GM18508 (cell line): Measurements from ENCODE around the gene SLCO2B1.

Experiments
- ATAC-seq: cut with Tn5 transposase; IDR thresholded peaks from one replicate; pipeline ENCODE4 v1.9.1; 2021; ENCODE audit warnings: moderate number of reproducible peaks; ENCODE audit not compliant: insufficient read depth, unreplicated experiment

The SLCO2B1 gene

GRCh38 chr11:75242722-75243600, 92.1 kb downstream of the SLCO2B1 start:
- no peak for ATAC-seq

DNA sequence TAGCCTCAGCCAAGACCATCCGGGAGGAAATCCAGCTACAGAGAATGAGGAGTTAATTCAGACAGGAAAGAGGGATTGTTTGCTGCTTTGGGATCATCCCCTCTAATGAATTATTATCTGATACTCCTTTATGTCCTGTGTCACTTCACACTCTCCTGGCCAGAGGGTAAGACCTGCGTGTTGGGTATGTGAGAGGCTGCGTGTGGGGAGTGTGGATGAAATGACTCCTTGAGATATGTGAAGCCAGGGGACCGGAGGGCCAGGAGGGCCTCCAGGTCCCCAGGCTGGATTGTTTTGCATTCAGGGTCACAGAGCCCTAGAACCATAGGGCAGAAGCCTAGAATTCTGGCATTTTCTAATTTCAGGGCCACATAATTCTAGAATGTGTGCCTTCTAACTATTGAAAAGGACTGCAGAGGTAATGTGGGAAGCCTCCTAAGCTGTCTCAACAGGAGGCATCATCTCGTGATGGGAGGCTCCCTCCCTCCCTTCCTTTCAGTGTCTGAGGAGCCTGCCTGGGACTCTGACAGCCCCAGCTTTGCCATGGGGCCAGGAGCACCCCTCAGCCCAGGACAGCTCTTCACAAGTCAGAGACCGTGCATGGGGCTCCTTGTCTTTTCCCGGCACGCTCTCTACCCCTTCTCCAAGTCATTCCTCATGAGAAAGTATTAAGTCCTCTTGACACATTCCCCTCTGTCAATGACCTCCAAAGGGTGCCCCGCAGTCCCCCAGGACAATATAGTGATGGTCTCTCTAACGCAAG, 93.3 kb downstream of the SLCO2B1 start:
- ATAC-seq = no peak

DNA sequence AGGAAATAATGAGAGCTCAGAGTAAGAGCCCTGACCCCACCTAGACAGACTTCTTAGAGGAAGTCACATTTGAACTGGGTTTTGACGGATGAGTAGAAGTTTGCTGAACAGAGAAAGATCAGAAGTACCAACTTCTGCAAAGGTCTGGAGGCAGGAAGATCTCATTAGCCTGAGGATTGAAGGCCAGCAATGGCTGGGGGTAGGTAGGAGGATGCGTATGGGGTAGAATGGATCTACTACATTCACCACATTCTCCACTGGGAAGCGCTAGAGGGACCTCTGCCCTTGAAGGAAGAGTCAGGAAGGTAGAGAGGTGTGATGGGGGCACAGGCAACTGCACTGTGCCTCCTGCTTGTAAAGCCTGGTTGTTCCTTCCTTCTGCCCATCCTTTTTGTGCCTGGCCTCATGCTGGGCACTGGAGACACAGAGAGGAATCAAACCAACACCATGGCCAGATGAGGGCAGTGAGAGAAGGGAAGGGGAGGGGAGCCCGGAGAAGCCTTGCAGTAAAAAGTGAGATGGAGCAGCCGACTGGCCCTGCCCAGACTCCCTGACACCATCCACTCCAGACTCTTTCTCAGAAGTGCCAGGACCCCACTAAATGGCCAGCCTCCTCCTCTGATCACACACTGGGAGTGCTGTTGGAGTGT, 94.6 kb downstream of the SLCO2B1 start:
- no peak for ATAC-seq

DNA sequence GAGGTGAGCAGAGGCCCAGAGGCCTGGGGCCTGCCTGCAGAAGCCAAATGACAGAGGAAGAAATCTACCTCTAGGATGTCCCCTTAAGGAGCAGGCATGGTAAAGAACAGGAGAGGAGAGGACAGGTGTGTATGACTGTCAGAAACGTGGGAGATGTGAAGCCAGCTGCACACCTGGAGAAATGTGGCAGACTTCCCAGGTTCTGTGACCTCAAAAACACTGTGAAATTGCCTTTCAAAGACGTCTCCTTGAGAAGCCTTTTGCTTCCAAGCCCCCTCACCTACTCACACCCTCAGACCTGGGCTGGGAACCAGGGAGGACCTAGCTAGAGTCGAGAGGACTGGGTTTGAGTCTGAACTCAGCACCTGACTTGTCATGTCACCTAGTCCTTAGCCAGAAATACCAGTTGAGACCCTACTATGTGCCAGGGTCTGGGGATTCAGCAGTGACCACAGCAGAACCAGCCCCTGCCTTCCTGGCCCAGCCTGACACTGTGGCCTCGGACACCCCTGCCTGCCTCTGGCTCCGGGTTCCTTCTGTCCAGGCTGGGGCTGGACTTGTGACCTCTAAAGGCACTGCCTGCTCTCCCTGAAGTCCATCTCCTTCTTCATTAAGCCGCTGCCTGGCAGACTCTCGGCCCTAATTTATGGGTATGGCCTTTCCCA, 95.2 kb downstream of the SLCO2B1 start:
- ATAC-seq = no peak

- no peak for ATAC-seq
Measured at GRCh38 chr11:75246671-75247350, 95.9 kb downstream of the SLCO2B1 start.

GRCh38 chr11:75248924-75249256, 98.0 kb downstream of the SLCO2B1 start:
- no peak for ATAC-seq

DNA sequence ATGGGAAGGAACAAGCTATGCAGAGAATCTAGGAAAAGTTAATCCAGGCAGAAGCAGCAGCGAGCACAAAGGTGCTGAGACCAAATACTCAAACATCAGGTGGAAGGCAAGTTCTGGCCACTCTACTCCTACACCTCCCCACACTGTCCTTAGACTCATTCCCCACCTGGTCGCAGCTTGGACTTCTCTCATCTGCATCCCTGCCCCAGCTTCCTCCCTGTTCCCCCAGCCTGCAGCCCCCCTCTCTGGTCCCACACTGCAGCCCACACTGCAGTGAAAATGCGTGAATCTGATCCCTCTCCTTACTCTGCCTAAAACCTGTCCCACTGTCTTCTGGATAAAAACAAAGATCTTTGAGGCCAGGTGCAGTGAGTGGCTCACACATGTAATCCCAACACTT, 98.8 kb downstream of the SLCO2B1 start:
- ATAC-seq = no peak

GRCh38 chr11:75254326-75254725, 103.4 kb downstream of the SLCO2B1 start:
- ATAC-seq = no peak
